HEK293 (cell line): ENCODE measurements around the gene C1orf122.

Experiments
- CTCF ChIA-PET: fragments of 350-600 bp; formaldehyde crosslinking; extraction: SDS; loops from one replicate; lab custom pipeline; 2021; ENCODE audit warnings: antibody characterized with exemption; lab: Yijun Ruan, JAX
- POLR2A ChIA-PET: fragments of 300-600 bp; formaldehyde crosslinking; extraction: SDS; loops from one replicate; lab custom pipeline; 2020; ENCODE audit warnings: antibody characterized with exemption, inconsistent platforms; lab: Yijun Ruan, JAX
- H3K27ac ChIP-seq: fragments of 200-500 bp; sonication (Bioruptor generic); 2 replicates; pipeline ENCODE4 v1.5.1; 2014; ENCODE audit warnings: low read depth, low read length, control low read depth, inconsistent platforms; ENCODE audit errors: extremely low read depth
- H3K36me3 ChIP-seq, 2 experiments: fragments of 200-500 bp in 1 of 2; sonication (Bioruptor generic) in 1 of 2; 1 replicate in 1 of 2; 2 replicates in 1 of 2; pipeline ENCODE4 v1.5.1; 2014 to 2017; ENCODE audit warnings: inconsistent platforms in 2 of 2, low read length in 2 of 2; ENCODE audit not compliant: control insufficient read depth in 2 of 2, insufficient read depth in 1 of 2
- H3K4me1 ChIP-seq: fragments of 200-500 bp; sonication (Bioruptor generic); 2 replicates; pipeline ENCODE4 v1.5.1; 2014; ENCODE audit warnings: mild to moderate bottlenecking, low read length, inconsistent platforms; ENCODE audit not compliant: control insufficient read depth, insufficient read depth
- H3K4me3 ChIP-seq: 2 replicates; pipeline ENCODE4 v1.5.1; 2011; ENCODE audit warnings: low read depth, mild to moderate bottlenecking, control low read depth, low read length, moderate library complexity
- H3K9me3 ChIP-seq: fragments of 200-500 bp; sonication (Bioruptor generic); 2 replicates; pipeline ENCODE4 v1.5.1; 2014; ENCODE audit warnings: low read depth, low read length, inconsistent platforms; ENCODE audit not compliant: control insufficient read depth, insufficient read depth
- ELK4 ChIP-seq: IDR thresholded peaks from 2 replicates; pipeline ENCODE4 v1.6.1; 2011; ENCODE audit warnings: mild to moderate bottlenecking, low read depth, low read length, borderline replicate concordance
- PRDM2 ChIP-seq: fragments of 450-650 bp; formaldehyde crosslinking; IDR thresholded peaks from 2 replicates; pipeline ENCODE4 v1.5.1; 2016; ENCODE audit warnings: missing biosample characterization, missing genetic modification characterization, borderline replicate concordance
- PRDM4 ChIP-seq: fragments of 450-650 bp; formaldehyde crosslinking; IDR thresholded peaks from 2 replicates; pipeline ENCODE4 v1.5.1; 2017; ENCODE audit warnings: missing biosample characterization, missing genetic modification characterization
- SCRT2 ChIP-seq: fragments of 450-650 bp; formaldehyde crosslinking; IDR thresholded peaks from 2 replicates; pipeline ENCODE4 v1.5.1; 2016; ENCODE audit warnings: missing biosample characterization, missing genetic modification characterization
- ZFP37 ChIP-seq: fragments of 450-650 bp; formaldehyde crosslinking; IDR thresholded peaks from 2 replicates; pipeline ENCODE4 v1.5.1; 2016; ENCODE audit warnings: missing biosample characterization, missing genetic modification characterization
- ZNF114 ChIP-seq: fragments of 450-650 bp; formaldehyde crosslinking; IDR thresholded peaks from 2 replicates; pipeline ENCODE4 v1.5.0; 2017; ENCODE audit warnings: missing biosample characterization, missing genetic modification characterization
- ZNF18 ChIP-seq: fragments of 450-650 bp; formaldehyde crosslinking; IDR thresholded peaks from 2 replicates; pipeline ENCODE4 v1.5.1; 2016; ENCODE audit warnings: missing biosample characterization, missing genetic modification characterization
- ZNF248 ChIP-seq: fragments of 450-650 bp; formaldehyde crosslinking; IDR thresholded peaks from 2 replicates; pipeline ENCODE4 v1.5.1; 2017; ENCODE audit warnings: missing biosample characterization, missing genetic modification characterization

Gene C1orf122

GRCh38 chr1:37853157-37853556 is 45.6 kb downstream of the C1orf122 start (continued):
- TF ChIP-seq PRDM2 (tag by site-specific recombination): no peak

- Histone ChIP-seq H3K36me3 (peaks cover 8 to 60% of the 10 kb centered on the region in 2 experiments), H3K4me1 (no peaks in the 10 kb centered on the region), H3K9me3 (no peaks in the 10 kb centered on the region), H3K4me3 (no peak overlapping the region), H3K27ac (no peak overlapping the region)
- TF ChIP-seq PRDM4 (tag by site-specific recombination) (no peak), ZNF18 (no peak), ZFP37 (tag by site-specific recombination) (no peak), ZNF248 (tag by site-specific recombination) (no peak), ZNF114 (tag by site-specific recombination) (no peak), ELK4 (no peak), SCRT2 (tag by site-specific recombination) (no peak)
- ChIA-PET CTCF (no interaction called here), POLR2A (no interaction called here)
Measured at GRCh38 chr1:37854406-37854805, 46.8 kb downstream of the C1orf122 start.
